GM21423 (cell line): ENCODE data around the gene PGPEP1.
A peak's percentile ranks its signal among the peaks of the same experiment; 100 is the strongest.
"Not testable (repeated sequence)": the region's sequence is repeated elsewhere in the genome, so short reads cannot be mapped to it uniquely, and the experiment has no call there.

ENCODE experiments used
- ATAC-seq: cut with Tn5 transposase; IDR thresholded peaks from one replicate; pipeline ENCODE4 v1.9.1; 2021; ENCODE audit warnings: mild to moderate bottlenecking, moderate library complexity; ENCODE audit not compliant: unreplicated experiment

Gene PGPEP1

DNA sequence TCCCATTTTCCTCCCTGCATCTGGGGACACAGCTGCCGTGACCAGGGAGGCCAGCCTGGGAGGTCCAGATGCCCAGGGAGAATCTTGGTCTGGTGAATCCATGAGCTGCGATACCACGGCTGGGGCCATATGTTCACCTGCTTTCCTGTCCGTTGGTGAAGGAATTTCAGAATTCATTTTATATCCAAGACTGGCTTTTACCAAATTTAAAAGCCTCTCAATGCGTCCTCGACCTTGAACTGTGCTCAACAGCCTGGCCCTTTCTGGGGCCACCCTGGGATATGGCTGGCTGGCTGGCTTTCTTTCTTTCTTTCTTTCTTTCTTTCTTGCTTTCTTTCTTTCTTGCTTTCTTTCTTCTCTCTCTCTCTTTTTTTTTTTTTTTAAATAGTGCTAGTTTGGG is 23.4 kb downstream of the PGPEP1 start:
- ATAC-seq = no peak

DNA sequence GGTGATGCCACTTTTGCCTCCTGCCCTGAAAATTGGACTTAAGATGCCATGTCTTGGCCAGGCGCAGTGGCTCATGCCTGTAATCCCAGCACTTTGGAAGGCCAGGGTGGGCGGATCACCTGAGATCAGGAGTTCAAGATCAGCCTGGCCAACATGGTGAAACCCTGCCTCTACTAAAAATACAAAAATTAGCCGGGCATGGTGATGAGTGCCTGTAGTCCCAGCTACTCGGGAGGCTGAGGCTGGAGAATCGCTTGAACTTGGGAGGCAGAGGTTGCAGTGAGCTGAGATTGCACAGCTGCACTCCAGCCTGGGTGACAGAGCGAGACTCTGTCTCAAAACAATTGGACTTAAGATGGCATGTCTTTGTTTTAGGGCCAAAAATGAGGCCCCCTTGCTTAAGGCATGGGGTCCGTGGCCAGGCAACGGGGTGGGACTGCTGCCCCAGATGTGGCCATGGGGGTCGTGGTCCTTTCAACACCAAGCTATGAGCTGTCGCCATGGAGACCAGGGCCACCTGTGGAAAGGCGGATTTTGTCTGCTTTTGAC is 24.0 kb downstream of the PGPEP1 start:
- not testable (repeated sequence) for ATAC-seq

DNA sequence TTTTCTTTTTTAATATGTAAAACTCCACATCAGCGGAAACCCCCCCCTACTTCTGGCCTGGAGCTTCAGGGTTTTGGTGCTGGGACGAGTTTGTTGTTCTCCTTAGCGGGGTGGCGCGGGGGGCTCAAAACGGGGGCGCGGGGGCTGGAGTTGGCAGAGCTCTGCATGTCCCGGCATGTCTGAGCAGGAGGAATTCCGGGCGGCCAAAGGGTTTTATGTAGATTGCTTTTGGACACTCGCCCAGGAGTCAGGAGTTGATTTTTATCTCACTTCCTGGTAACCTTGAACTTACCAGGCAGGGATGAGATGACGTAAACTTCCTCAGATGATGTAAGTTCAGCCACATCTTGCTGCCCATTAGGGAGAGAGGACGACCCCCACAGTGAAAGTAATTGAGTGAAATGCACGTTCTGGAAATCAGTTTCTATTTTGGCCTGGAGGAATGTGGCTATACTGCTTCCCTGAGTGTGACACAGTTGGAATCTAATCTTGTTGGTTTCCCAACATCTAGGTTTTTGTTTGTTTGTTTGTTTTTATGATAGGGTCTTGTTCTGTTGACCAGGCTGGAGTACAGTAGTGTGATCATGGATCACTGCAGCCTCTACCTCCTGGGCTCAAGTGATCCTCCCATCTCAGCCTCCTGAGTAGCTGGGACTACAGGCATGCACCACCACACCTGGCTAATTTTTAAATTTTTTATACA is 24.6 kb downstream of the PGPEP1 start:
- no peak for ATAC-seq

DNA sequence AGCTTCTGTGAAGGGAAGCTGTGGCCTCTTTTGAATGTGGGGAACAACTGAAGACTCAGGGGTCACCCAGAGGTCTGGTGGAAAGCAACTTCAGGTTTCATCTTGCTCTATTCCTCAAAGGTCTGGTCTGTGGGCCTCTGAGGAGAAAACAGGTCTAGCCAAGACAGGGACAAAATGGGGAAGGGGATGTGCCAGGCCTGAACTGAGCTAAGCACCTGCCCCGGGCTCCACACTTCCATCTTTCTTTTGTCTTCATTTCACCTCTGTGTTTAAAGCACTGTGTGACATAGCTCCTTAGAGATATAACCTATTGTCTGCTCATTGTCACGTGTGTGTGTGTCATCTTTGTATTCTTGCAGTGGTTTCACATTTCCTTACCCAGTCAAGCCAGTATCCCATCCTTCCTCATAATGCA is 25.6 kb downstream of the PGPEP1 start:
- ATAC-seq = no peak

DNA sequence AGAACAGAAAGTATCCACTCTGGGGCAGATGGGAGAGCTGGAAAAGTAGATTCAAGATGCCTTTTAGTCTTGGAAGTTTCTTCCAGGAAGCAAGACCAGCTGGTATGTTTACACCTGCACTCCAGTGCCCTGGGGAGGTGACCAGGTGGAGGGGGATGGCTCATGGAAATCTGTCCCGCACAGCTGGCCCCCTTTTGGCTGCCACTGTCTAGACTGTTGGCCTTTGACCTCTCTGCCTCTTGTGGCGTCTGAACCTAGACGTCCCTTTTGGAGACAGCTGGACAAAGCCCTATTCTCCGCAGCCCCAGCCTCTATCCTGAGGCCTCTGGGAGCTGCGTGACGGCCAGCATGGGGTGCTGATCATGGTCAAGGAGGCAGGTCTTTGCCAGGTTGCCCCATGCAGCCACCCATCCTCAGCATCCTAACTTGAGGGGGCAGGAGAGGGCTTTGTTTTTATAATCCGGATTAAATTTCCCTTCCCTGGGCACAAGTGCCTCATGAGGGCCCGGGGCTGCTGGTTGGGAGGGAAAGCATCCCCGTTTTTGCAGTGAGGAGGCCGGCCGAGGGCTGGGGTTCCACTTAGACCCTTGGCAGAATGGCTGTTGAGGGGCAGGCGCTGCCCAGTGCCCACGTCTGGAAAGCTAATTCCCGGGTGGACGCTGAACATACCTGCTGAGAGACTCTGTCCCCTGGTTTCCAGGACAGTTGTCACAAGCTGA is 28.3 kb downstream of the PGPEP1 start:
- no peak for ATAC-seq

DNA sequence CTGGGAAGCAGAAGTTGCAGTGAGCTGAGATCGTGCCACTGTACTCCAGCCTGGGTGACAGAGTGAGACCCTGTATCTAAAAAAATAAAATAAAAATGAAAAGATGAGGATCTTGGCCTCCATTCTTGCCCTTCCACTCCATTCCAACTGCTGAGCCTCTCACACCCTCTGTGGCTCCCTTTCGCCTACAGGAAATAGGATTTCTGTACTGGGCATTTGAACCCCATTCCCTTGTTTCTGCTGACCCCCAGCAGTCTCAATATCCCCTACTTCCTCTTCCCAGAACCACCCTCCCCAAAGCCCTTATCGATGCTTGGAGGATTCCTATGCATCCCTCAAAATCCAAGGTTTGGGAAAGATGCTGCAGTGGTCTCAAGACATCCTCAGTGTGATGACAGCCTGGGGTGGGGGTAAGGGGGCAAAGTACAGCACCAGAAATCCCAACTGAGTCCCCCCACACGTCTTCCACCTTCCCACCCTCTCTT is 33.1 kb downstream of the PGPEP1 start:
- no peak for ATAC-seq

DNA sequence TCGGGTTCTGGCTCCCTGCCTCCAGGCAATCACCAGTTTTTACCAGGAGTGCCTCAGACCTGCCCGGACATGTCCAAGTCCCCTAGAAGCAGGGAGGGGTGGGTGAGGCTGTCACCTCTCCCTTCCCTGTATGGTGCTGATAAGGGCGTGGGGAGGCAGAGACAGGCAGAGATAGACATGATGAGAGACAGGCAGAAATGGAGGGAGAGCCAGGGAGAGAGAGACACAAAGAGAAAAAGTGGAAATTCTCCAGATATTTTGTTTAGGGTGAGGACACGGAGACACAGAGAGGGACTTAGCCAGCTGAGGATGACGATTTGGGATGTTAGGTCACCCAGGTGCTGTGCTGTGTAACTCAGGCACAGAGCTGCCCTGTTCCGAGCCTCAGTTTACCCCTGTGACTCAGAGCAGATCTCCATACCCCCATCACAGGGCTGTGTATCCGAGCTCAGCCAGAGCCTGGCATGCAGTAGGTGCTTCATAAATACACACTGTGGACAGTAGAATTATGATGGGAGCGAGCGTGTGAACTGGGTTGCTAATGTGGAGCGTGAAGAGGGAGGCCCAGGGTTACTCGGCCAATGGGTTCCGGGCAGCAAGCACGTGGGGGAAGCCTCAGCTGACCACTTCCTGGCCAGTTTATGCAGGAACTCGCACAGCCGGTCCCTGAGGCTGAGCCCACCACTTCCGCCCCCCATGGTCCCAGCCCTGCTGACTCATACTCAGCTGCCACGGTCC is 33.7 kb downstream of the PGPEP1 start:
- ATAC-seq = peak; percentile 81

DNA sequence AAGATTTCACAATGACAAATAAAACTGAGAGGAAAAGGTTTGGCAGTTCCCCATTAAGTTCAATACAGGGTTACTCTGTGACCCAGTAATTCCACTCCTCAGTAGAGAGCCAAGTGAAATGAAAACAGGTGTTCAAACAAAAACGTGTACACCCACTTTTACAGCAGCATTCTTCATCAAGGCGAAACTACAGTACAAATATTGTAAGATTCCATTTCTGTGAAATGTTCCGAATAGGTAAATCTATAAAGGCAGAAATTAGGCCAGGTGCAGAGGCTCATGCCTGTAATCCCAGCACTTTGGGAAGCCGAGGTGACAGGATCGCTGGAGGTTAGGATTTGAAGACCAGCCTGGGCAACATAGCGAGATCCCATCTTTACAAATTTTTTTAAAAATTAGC is 36.6 kb downstream of the PGPEP1 start:
- no peak for ATAC-seq

DNA sequence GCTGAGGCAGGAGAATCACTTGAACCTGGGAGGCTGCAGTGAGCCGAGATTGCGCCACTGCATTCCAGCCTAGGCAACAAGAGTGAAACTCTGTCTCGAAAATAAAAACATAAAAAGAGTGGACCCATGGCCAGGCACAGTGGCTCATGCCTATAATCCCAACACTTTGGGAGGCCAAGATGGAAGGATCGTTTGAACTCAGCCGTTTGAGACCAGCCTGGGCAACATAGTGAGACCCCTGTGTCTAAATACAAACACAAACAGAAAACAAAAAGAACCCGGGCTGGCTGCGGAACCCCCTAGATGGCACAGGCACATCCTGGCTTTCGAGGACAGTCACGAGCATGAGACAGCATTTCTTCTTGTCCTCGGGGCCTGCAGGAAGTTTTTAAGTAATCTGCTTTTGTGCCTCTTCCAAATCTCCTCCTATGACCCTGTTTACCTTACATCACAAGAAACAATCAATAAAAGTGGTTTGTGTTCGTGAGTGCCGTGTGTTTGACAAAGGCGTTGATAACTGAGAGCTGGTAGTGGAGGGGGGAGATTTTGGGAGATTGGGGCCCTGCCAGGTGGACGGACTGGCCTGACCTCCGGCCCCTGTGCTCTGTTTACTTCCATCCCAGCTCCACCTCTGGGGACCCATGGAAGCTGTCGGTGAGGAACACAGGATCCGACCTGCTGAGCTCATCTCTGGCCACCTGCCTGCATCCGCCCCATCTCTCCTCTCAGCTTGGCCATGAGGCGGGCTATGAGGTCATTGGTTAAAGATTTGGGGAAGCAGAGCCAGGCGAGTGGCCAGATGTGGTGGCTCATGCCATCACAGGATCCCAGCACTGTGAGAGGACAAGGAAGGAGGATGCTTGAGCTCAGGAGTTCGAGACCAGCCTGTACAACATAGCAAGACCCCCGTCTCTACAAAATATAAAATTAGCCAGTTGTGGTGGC is 39.7 kb downstream of the PGPEP1 start:
- no peak for ATAC-seq

DNA sequence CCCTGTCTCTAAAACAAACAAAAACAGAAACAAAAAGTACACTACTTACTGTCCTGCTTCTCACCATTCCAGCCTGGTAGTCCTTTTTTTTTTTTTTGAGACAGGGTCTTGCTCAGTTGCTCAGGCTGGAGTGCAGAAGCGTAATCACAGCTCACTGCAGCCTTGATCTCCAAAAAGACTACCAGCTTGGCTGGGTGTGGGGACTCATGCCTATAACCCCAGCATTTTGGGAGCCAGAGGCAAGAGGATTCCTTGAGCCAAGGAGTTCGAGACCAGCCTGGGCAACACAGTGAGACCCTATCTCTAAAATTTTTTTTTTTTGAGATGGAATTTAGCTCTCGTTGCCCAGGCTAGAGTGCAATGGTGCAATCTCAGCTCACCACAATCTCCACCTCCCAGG is 40.4 kb downstream of the PGPEP1 start:
- no peak for ATAC-seq

DNA sequence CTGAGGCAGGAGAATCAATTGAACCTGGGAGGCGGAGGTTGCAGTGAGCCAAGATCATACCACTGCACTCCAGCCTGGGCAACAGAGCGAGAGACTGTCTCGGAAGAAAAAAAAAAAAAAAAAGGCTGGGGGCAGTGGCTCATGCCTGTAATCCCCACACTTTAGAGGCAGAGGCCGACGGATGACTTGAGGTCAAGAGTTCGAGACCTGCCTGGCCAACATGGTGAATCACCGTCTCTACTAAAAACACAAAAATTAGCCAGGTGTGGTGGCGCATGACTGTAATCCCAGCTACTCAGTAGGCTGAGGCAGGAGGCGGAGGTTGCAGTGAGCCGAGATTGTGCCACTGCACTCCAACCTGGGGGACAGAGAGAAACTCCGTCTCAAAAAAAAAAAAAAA is 43.2 kb downstream of the PGPEP1 start:
- not testable (repeated sequence) for ATAC-seq

DNA sequence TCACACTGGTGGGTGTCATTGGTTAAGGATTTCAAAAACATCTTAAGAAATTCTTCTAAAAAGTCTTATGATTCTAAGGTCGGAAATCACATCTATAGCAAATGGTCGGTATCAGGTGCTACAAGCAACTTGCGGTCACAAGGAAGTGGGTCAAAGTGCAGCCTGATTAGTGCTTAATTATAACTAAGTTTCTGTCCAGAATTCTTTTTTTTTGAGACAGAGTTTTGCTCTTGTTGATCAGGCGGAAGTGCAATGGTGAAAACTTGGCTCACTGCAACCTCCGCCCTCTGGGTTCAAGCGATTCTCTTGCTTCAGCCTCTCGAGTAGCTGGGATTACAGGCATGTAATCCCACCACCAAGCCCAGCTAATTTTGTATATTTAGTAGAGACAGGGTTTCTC is 44.4 kb downstream of the PGPEP1 start:
- ATAC-seq = no peak

DNA sequence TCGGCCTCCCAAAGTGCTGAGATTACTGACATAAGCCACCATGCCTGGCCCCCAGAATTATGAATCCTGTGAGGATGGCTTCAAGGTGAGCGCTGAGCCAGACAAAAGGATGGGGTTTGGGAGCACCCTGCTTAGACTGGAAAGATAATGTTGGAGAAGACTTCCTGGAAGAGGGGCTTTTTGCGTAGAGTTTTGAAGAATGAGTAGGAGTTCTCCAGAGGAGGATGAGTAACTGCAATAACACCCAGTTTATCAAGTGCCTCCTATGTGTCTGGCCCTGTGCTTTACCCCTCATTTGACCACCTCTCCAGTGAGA is 44.9 kb downstream of the PGPEP1 start:
- no peak for ATAC-seq

DNA sequence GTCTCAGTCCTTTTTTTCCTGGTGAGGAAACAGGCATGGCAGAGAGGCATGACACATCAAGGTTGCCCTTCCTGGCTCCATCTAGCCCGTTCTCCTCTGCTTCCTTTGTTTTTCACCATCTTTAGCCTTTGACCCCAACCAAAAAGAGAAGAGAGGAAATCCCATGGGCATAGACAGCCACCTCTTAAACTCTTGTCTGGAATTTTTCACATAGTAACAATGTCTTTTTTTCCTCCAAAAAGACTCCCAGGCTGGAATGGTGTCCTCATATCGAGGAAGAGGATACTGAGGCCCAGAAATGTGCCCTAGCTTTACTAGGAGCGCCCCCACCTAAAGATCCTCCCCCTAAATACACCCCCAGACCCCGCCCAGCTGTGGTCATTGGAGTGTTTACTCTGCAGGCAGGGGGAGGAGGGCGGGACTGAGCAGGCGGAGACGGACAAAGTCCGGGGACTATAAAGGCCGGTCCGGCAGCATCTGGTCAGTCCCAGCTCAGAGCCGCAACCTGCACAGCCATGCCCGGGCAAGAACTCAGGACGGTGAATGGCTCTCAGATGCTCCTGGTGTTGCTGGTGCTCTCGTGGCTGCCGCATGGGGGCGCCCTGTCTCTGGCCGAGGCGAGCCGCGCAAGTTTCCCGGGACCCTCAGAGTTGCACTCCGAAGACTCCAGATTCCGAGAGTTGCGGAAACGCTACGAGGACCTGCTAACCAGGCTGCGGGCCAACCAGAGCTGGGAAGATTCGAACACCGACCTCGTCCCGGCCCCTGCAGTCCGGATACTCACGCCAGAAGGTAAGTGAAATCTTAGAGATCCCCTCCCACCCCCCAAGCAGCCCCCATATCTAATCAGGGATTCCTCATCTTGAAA is 45.5 kb downstream of the PGPEP1 start, which contains the start of gene GDF15:
GDF15 (plus strand) TSS at position 484 of the 868 bp plus-strand sequence; CDS start at position 516, 32 bp downstream.
- no peak for ATAC-seq

DNA sequence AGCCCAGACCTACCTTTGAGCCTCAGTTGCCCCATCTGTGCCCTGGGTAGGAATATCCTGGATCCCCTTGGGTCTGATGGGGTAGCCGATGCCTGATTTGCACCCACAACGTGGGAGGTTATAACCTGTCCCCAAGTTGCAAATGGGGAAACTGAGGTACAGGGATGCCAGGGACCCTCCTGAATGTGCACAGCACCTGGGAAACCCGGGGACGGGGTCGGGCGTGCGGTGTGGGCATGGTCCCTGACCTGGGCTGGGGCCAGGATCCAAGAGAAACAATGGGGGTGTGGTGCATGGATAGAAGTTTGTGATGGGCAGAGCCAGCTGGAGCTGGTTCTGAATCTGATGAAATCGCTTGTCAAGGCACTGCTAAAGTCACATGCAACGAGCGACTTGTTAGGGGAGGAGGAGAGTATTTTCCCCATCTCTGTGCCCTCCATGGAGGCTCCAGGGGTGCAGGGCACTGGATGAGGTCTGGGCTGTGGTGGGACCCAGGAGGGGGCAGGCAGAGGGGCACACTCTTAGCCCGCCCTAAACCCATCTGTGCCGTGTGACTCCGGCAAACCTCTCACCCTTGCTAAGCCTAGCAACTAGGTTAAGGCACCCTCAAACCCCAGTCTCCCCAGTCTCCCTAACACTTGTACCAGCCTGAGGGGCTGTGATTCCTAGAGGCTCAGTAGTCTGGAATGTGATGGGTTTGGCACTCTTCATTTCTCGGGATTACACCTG is 46.3 kb downstream of the PGPEP1 start:
- no peak for ATAC-seq

DNA sequence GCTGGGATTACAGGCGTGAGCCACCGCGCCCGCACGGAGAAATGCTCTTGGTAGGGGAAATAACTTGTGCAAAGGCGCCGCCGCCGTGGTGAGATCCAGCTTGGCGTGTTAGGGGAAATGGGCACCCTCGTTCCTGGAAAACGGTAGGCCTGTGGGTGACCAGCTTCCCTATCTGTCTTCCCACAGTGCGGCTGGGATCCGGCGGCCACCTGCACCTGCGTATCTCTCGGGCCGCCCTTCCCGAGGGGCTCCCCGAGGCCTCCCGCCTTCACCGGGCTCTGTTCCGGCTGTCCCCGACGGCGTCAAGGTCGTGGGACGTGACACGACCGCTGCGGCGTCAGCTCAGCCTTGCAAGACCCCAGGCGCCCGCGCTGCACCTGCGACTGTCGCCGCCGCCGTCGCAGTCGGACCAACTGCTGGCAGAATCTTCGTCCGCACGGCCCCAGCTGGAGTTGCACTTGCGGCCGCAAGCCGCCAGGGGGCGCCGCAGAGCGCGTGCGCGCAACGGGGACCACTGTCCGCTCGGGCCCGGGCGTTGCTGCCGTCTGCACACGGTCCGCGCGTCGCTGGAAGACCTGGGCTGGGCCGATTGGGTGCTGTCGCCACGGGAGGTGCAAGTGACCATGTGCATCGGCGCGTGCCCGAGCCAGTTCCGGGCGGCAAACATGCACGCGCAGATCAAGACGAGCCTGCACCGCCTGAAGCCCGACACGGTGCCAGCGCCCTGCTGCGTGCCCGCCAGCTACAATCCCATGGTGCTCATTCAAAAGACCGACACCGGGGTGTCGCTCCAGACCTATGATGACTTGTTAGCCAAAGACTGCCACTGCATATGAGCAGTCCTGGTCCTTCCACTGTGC is 47.9 kb downstream of the PGPEP1 start:
- ATAC-seq = peak; percentile 72

DNA sequence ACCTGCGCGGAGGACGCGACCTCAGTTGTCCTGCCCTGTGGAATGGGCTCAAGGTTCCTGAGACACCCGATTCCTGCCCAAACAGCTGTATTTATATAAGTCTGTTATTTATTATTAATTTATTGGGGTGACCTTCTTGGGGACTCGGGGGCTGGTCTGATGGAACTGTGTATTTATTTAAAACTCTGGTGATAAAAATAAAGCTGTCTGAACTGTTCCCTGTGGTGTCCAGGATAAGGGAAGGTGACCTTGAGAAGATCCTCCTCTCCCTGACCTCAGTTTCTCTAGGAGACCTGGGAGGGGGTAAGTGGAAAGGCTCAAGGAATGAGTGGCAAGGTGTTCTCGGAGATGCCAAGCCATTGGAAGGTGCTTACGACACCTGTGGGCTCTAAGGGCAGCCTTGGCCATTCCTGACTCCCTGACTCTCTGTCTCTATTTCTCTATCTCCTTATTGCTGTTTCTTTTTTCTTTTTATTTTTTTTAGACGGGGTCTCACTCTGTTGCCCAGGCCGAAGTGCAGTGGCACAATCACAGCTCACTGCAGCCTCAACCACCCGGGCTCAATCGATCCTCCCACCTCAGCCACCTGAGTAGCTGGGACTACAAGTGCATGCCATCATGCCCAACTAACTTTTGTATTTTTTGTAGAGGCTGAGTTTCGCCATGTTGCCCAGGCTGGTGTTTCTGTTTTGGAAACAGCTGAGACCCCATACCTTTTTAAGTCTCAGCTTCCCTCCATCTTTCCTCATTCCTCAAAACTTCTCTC is 48.7 kb downstream of the PGPEP1 start:
- ATAC-seq = no peak
